Measurements from ENCODE around the gene SPINK8. TPM values are rescaled to one million over a fixed set of nuclear protein-coding genes. Genes with fewer than 3 reads are reported as not detected.

SPINK8 gene
- total RNA-seq, 1 experiment from 2014 or later = not detected

DNA sequence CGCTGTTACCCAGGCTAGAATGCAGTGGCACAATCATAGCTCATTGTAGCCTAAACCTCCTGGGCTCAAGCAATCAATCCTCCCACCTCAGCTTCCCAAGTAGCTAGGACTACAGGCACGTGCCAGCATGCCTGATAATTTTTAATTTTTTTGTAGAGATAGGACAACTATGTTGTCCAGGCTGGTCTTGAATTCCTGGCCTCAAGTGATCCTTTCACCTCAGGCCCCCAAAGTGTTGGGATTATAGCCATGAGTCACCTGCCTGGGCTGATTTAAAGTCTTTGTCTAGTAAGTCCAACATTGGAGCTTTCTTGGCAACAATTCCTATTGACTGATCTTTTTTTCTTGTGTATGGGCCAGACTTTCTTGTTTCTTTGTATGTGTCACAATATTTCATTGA, 28.1 kb downstream of the SPINK8 start:
- peaks cover 4% of the 10 kb centered on the region for H3K36me3 ChIP-seq
- H3K4me3 ChIP-seq = no peak overlapping the region
- H3K27ac ChIP-seq = no peak overlapping the region
- peaks cover 10% of the 10 kb centered on the region for H3K4me1 ChIP-seq (replicated peaks)
- H3K9me3 ChIP-seq (replicated peaks) = no peaks in the 10 kb centered on the region
- H3K27me3 ChIP-seq (replicated peaks) = no peaks in the 10 kb centered on the region
- no peak for DNase-seq (ENCODE audit: low read depth in 1 of 2, low spot score in 2 of 2)

GRCh38 chr3:48303021-48303420, 30.4 kb downstream of the SPINK8 start:
- Histone ChIP-seq H3K27ac (no peak overlapping the region), H3K9me3 (replicated peaks) (no peaks in the 10 kb centered on the region), H3K27me3 (replicated peaks) (no peaks in the 10 kb centered on the region), H3K4me1 (replicated peaks) (peaks cover 12% of the 10 kb centered on the region), H3K36me3 (peaks cover 19% of the 10 kb centered on the region), H3K4me3 (no peak overlapping the region)
- DNase-seq (ENCODE audit: low read depth in 1 of 2, low spot score in 2 of 2) = no peak

DNA sequence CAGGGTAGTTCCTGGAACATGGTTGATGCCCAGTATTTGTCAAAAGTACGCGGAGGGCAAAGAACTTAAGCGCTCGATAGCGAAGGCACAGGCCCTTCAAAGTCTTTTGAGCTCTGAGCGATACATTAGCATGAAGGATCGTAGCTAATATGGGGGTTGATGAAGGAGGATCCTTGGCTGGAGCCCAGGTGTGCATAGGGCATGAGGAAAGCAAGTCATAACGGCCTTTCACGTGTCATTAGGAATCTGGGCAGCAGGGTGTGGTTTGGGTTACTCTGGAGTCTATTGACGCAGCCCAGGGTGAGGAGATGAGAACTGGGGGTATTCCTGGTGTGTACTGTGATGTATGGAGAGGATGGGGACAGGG, 31.7 kb downstream of the SPINK8 start:
- peak overlapping the region; percentile 81 for H3K27ac ChIP-seq

DNA sequence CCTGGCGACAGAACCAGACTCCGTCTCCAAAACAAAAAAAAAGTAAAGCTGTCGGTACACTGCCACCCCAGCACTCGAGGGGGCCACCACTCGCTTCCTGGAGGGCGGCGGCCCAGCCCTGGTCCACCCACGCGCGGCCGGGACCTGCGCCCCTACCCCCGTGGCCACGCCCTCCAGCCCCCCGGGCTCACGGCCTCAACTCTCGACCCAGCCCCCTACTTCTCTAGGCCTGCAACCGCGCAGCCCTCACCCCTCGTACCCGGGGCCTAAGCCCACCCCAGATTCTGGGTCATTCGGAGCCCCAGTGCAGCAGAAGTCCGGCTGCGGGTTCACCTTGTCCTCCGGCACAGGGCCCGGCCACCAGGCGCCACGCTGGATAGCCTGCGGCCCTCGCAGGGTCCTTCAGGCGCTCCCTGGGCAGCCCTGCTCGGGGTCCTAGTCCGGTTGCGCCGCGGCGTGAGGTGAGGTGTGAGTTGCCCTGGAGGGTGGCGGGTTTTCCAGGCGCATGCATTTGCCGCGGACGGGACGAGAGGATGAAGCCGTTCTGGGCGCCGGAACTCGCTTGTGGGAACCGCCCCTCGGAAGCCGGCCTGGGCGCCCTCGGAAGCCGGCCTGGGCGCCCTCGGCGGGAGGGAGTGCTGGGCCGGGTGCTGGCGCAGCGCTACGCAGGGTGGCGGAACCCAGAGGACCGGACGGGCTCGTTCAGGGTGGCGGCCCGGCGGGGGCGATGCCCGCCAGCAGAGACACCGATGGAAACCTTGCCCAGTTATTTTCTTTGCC, 32.3 kb downstream of the SPINK8 start, which contains the start of gene NME6:
Gene NME6 (minus strand): TSS at position 348 of the 780 bp plus-strand sequence.
- no peaks in the 10 kb centered on the region for H3K27me3 ChIP-seq (replicated peaks)

More for the DNA sequence above, 31.7 kb downstream of the SPINK8 start:
- Histone ChIP-seq H3K9me3 (replicated peaks) (no peaks in the 10 kb centered on the region), H3K27me3 (replicated peaks) (no peaks in the 10 kb centered on the region), H3K36me3 (peaks cover 29% of the 10 kb centered on the region), H3K4me1 (replicated peaks) (peaks cover 12% of the 10 kb centered on the region), H3K4me3 (peak overlapping the region; percentile 83)
- DNase-seq (ENCODE audit: low read depth in 1 of 2, low spot score in 2 of 2) = no peak

DNA sequence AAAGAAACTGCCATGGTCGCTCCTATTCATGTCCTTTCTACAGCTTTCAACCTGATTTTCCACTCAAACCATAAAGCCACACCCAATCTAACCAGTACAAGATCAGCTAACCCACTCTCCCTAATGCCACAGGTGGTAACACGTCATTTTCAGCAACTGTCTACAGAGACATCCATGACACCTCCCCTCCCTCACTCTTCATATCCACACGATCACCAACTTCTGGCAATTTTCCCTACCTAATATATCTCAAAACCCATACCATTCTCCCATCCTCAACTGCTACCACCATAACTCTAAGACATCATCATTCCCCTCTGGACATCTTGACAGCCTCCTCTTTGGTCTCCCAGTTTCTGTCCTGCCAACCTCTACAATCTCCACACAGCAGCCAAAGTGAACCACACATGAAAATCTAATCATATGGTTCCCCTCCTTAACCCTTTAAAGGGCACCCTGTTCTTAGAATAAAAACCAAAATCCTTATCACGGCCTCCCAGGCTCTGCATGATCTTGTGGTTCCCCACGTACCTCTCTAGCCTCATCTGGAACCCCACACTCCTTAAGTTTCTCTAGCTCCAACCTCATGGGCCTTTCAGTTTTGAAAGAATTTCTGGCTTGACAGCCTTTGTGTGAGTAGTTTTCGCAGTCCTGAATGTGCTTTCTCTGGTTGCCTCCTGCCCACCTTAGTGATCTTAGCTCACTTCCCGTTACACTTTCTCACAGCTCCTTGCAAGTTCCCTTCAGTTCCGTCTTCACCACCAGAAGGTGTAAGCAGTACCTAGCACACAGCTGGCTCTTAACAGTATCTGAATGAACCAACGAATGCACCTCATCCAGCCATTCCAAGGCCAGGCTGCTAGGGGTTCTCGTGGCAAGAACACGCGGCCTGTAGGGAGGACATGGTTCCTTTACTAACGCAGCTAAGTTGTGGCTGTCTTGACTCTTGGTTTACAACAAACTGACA, 33.4 kb downstream of the SPINK8 start:
- Histone ChIP-seq H3K4me1 (replicated peaks) (peaks cover 12% of the 10 kb centered on the region), H3K27ac (peak overlapping the region; percentile 81; the same call in 1 of the 2 replicates), H3K27me3 (replicated peaks) (no peaks in the 10 kb centered on the region), H3K4me3 (peak overlapping the region; percentile 83), H3K9me3 (replicated peaks) (no peaks in the 10 kb centered on the region), H3K36me3 (peaks cover 42% of the 10 kb centered on the region)
- no peak for DNase-seq (ENCODE audit: low read depth in 1 of 2, low spot score in 2 of 2)

More for the DNA sequence above, 32.3 kb downstream of the SPINK8 start, which contains the start of gene NME6:
- Histone ChIP-seq H3K4me3 (peak within 1 kb of the TSS; percentile 83), H3K9me3 (replicated peaks) (no peaks in the 10 kb centered on the region), H3K4me1 (replicated peaks) (peaks cover 12% of the 10 kb centered on the region), H3K36me3 (peaks cover 35% of the 10 kb centered on the region), H3K27ac (peak within 1 kb of the TSS; percentile 81)
- peak; percentile 91 to 92 for DNase-seq (ENCODE audit: low read depth in 1 of 2, low spot score in 2 of 2)

DNA sequence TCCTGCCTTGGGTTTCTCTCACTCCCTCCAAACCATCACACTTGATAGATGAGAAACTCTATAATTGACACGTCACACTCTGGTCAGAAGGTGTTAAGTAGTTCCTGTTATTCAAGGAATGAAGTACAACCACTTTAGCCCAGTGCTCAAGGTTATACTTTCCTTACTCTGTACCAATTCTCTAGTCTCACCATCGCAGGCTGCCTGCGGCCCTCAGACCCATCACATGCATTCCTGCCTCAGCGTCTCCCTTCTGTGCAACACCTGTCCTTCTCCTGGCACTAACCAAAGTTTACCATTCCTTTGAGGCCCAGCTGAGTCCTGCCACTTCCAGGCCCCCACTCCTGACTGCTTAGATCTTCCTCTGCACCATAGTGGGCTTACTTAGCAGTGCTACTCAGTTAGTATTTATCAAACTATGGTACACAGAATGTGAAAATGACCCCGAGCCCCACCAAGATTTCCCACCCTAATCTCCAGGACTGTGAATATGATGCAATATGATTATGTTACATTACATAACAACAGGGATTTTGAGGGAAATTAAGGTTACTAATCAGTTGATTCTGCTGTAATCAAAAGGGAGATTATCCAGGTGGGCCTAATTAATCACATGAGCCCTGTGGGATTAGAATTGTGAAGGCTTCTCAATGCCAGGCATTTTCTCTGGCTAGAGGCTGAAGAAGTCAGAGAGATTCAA, 36.2 kb downstream of the SPINK8 start:
- Histone ChIP-seq H3K9me3 (replicated peaks) (no peaks in the 10 kb centered on the region), H3K27ac (no peak overlapping the region), H3K36me3 (peaks cover 65% of the 10 kb centered on the region), H3K4me3 (no peak overlapping the region), H3K27me3 (replicated peaks) (no peaks in the 10 kb centered on the region), H3K4me1 (replicated peaks) (peaks cover 9% of the 10 kb centered on the region)
- DNase-seq (ENCODE audit: low read depth in 1 of 2, low spot score in 2 of 2) = no peak

DNA sequence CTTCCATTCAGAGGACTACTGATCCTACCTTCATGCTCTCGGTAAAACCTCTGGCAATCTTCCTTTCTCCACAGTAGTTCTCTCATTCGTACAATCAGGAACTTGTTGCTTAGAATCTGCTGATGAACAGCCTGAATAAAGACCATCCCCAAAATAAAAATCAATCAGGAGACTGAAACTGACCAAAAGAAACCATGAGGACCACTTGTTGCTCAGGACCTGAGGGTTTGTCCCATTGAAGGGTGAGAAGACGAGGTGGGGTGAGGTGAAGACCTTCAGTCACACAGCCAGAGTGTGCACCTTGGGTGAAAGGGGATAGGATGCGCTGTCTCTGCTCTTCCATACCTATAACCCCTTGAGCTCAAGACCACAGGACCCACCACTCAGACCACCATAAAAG, 36.8 kb downstream of the SPINK8 start:
- H3K27me3 ChIP-seq (replicated peaks) = no peaks in the 10 kb centered on the region
- H3K27ac ChIP-seq = no peak overlapping the region
- H3K36me3 ChIP-seq = peaks cover 68% of the 10 kb centered on the region
- H3K9me3 ChIP-seq (replicated peaks) = no peaks in the 10 kb centered on the region
- no peak for DNase-seq (ENCODE audit: low read depth in 1 of 2, low spot score in 2 of 2)
- H3K4me3 ChIP-seq = no peak overlapping the region
- H3K4me1 ChIP-seq (replicated peaks) = peaks cover 4% of the 10 kb centered on the region; the same call in 1 of the 2 replicates

GRCh38 chr3:48294611-48295263, 38.7 kb downstream of the SPINK8 start:
- Histone ChIP-seq H3K9me3 (replicated peaks) (no peaks in the 10 kb centered on the region), H3K27ac (no peak overlapping the region), H3K4me1 (replicated peaks) (no peaks in the 10 kb centered on the region), H3K36me3 (peaks cover 63% of the 10 kb centered on the region), H3K4me3 (no peak overlapping the region), H3K27me3 (replicated peaks) (no peaks in the 10 kb centered on the region)
- no peak for DNase-seq (ENCODE audit: low read depth in 1 of 2, low spot score in 2 of 2)

DNA sequence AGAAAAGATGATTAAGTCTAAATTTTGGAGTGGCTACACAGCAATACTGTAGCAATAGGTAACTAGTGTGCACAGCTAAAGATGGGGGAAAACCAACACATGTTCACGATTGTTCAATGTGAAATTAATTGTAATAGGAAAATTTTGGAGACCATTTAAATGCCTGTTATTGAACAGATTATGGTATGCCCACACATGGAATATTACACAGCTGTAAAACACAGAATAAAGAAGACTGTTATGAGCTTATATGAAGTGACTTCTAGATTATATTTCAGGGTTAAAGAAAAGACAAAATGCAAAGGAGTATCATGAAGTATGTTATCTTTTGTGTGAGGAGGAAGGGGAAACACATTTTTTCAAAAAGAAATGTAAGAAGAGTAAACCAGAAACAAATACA, 43.8 kb downstream of the SPINK8 start:
- Histone ChIP-seq H3K4me1 (replicated peaks) (no peaks in the 10 kb centered on the region), H3K27ac (no peak overlapping the region), H3K4me3 (no peak overlapping the region), H3K9me3 (replicated peaks) (no peaks in the 10 kb centered on the region), H3K36me3 (peaks cover 23% of the 10 kb centered on the region), H3K27me3 (replicated peaks) (no peaks in the 10 kb centered on the region)
- DNase-seq (ENCODE audit: low read depth in 1 of 2, low spot score in 2 of 2) = no peak

GRCh38 chr3:48287034-48287433, 46.4 kb downstream of the SPINK8 start:
- 0 out of 2 replicates have a peak, but pooled peaks cover under 1% of the 10 kb centered on the region for H3K36me3 ChIP-seq
- no peak overlapping the region for H3K4me3 ChIP-seq
- no peaks in the 10 kb centered on the region for H3K9me3 ChIP-seq (replicated peaks)
- no peaks in the 10 kb centered on the region for H3K27me3 ChIP-seq (replicated peaks)
- no peak for DNase-seq (ENCODE audit: low read depth in 1 of 2, low spot score in 2 of 2)
- no peaks in the 10 kb centered on the region for H3K4me1 ChIP-seq (replicated peaks)
- H3K27ac ChIP-seq = no peak overlapping the region

GRCh38 chr3:48286308-48286707, 47.2 kb downstream of the SPINK8 start:
- Histone ChIP-seq H3K27ac (no peak overlapping the region), H3K4me3 (no peak overlapping the region), H3K36me3 (no peaks in the 10 kb centered on the region), H3K9me3 (replicated peaks) (no peaks in the 10 kb centered on the region), H3K4me1 (replicated peaks) (no peaks in the 10 kb centered on the region), H3K27me3 (replicated peaks) (no peaks in the 10 kb centered on the region)
- no peak for DNase-seq (ENCODE audit: low read depth in 1 of 2, low spot score in 2 of 2)

DNA sequence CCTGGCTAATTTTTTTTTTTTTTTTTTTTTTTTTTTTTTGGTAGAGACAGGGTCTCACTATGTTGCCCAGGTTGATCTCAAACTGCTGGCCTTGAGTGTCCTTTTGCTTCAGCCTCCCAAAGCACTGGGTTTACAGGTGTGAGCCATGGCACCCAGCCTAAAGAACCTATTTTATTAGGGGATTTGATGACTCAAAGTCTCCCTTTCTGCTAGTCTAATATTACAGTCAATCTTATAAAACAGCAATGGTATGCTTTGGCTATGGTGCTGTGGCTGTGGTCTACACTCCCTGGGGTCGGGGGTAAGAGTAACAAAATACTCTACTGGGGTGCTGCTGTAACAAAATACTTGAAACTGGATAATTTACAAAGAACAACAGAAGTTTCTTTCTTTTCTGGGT, 47.8 kb downstream of the SPINK8 start:
- no peaks in the 10 kb centered on the region for H3K4me1 ChIP-seq (replicated peaks)
- DNase-seq (ENCODE audit: low read depth in 1 of 2, low spot score in 2 of 2) = no peak
- H3K4me3 ChIP-seq = no peak overlapping the region
- H3K9me3 ChIP-seq (replicated peaks) = no peaks in the 10 kb centered on the region
- H3K27ac ChIP-seq = no peak overlapping the region
- no peaks in the 10 kb centered on the region for H3K27me3 ChIP-seq (replicated peaks)
- no peaks in the 10 kb centered on the region for H3K36me3 ChIP-seq

- no peak for DNase-seq (ENCODE audit: low read depth in 1 of 2, low spot score in 2 of 2)
- no peak overlapping the region for H3K4me3 ChIP-seq
- no peak overlapping the region for H3K27ac ChIP-seq
- H3K27me3 ChIP-seq (replicated peaks) = no peaks in the 10 kb centered on the region
- no peaks in the 10 kb centered on the region for H3K9me3 ChIP-seq (replicated peaks)
- no peaks in the 10 kb centered on the region for H3K36me3 ChIP-seq
- no peaks in the 10 kb centered on the region for H3K4me1 ChIP-seq (replicated peaks)
These were observed 48.3 kb downstream of the SPINK8 start for GRCh38 chr3:48285132-48285531.

Data from SJSA1 (cell line).